ENCODE data around the gene ERBB4. TPM values are rescaled to one million over a fixed set of nuclear protein-coding genes. Genes with fewer than 3 reads are reported as not detected.

ERBB4 gene
- total and polyA plus RNA-seq, 2 of the 8 experiments (the other 6 are each of a cell fraction or from before 2014, with no cell fraction given): 0.34 to 1.3 TPM

- WGBS, 2 experiments (ENCODE audit: extremely low coverage in 1 of 2, insufficient coverage in 1 of 2, insufficient read length in 1 of 2, insufficient replicate concordance in 2 of 2, low coverage in 1 of 2, low lambda C conversion rate in 2 of 2, missing lambda C conversion rate in 1 of 2): 94% methylated on average over 4 of the region's 4 CpGs; no CpG with 5 or more reads in 1 of the 2 experiments
- Histone ChIP-seq H3K4ac (replicated peaks; ENCODE audit: insufficient read length, low read depth, low read length) (no peak overlapping the region), H3K23me2 (ENCODE audit: low read depth, low read length) (no peaks in the 10 kb centered on the region), H4K8ac (ENCODE audit: extremely low read depth, insufficient read depth, low read length) (no peak overlapping the region), H2BK12ac (ENCODE audit: low read depth, low read length) (no peak overlapping the region), H2BK15ac (ENCODE audit: low read length) (no peak overlapping the region), H3K56ac (replicated peaks; ENCODE audit: insufficient read length, low read depth, low read length) (no peak overlapping the region), H3K27me3 (replicated peaks in 1 of 4; ENCODE audit: control insufficient read depth in 3 of 4, extremely low read depth in 1 of 4, insufficient read depth in 3 of 4, low read length in 3 of 4) (no peaks in the 10 kb centered on the region), H3K79me1 (ENCODE audit: low read depth, low read length) (no peaks in the 10 kb centered on the region), H3K4me1 (replicated peaks in 1 of 4; ENCODE audit: control insufficient read depth in 3 of 4, insufficient read depth in 4 of 4, low read length in 3 of 4) (no peaks in the 10 kb centered on the region), H4K91ac (replicated peaks; ENCODE audit: insufficient read length, low read length) (no peak overlapping the region), H3K14ac (ENCODE audit: insufficient read length) (no peak overlapping the region), H3K36me3 (ENCODE audit: control insufficient read depth in 2 of 4, insufficient read depth in 4 of 4, low read length in 3 of 4) (no peaks in the 10 kb centered on the region), H2AK5ac (ENCODE audit: low read depth, low read length) (no peak overlapping the region), H2BK20ac (ENCODE audit: low read length) (no peak overlapping the region), H4K5ac (ENCODE audit: insufficient read length, low read depth, low read length) (no peak overlapping the region), H2BK120ac (replicated peaks; ENCODE audit: low read depth, low read length) (no peak overlapping the region), H3K9me3 (ENCODE audit: insufficient read depth in 2 of 2, low read depth in 1 of 2, low read length in 1 of 2) (no peaks in the 10 kb centered on the region), H3K18ac (ENCODE audit: extremely low read depth, low read length) (no peak overlapping the region), H3K23ac (ENCODE audit: insufficient read length) (no peak overlapping the region), H3K9ac (replicated peaks in 1 of 4; ENCODE audit: extremely low read depth in 1 of 4, low read depth in 3 of 4, low read length in 3 of 4) (no peak overlapping the region), H2AFZ (ENCODE audit: low read length) (no peak overlapping the region), H3K79me2 (ENCODE audit: control insufficient read depth in 1 of 2, insufficient read depth in 2 of 2, low read length in 2 of 2) (no peaks in the 10 kb centered on the region), H2BK5ac (ENCODE audit: low read depth, low read length) (no peak overlapping the region), H4K20me1 (replicated peaks in 1 of 2; ENCODE audit: control insufficient read depth in 1 of 2, insufficient read depth in 2 of 2, low read length in 2 of 2) (no peaks in the 10 kb centered on the region), H3K27ac (ENCODE audit: low read depth, low read length) (no peak overlapping the region), H3K4me2 (ENCODE audit: insufficient read depth in 1 of 2, low read depth in 2 of 2, low read length in 2 of 2) (no peak overlapping the region), H3K4me3 (ENCODE audit: extremely low read depth in 1 of 4, insufficient read depth in 2 of 4, low read depth in 3 of 4, low read length in 4 of 4) (no peak overlapping the region)
- DNase-seq (ENCODE audit: low read depth in 1 of 2, low spot score in 2 of 2) (no peak), FAIRE-seq (no peak)
- ChIA-PET POLR2A (ENCODE audit: partially characterized antibody) (interaction anchor here (0.7 to 0.9 kb wide), 2 partner anchors 15 to 19 kb away, joined by 3 to 5 read pairs; no protein-coding TSS in a partner anchor), CTCF (ENCODE audit: partially characterized antibody) (interaction anchor here (0.7 to 1.8 kb wide), 3 partner anchors 8 to 22 kb away, joined by 3 to 8 read pairs (median 4); no protein-coding TSS in a partner anchor)
- TF ChIP-seq PHF8 (conservative IDR thresholded peaks at IDR 0.05; ENCODE audit: low read depth, low read length) (no peak), ASH2L (IDR thresholded peaks at IDR 0.05; ENCODE audit: low read length) (no peak), RXRA (IDR thresholded peaks at IDR 0.05; ENCODE audit: insufficient read depth, low read depth, low read length) (no peak), SIX5 (IDR thresholded peaks at IDR 0.05; ENCODE audit: low read depth, low read length) (no peak), CEBPB (IDR thresholded peaks at IDR 0.05; ENCODE audit: low read depth, low read length) (peak; percentile 98)
These were observed 310.8 kb downstream of the ERBB4 start for GRCh38 chr2:212227755-212228154.
